Neural progenitor cell (in vitro differentiated cells): ENCODE data around the gene WDR77.

ENCODE experiments used
- CTCF ChIP-seq: fragments of 200-600 bp; sonication (generic); IDR thresholded peaks from 2 replicates; pipeline ENCODE4 v1.5.1; 2017; ENCODE audit warnings: antibody characterized with exemption, mild to moderate bottlenecking
- EZH2 ChIP-seq: fragments of 200-600 bp; sonication (generic); IDR thresholded peaks from 2 replicates; pipeline ENCODE4 v1.6.1; 2017; ENCODE audit warnings: antibody characterized with exemption, mild to moderate bottlenecking, moderate library complexity

- TF ChIP-seq EZH2 (no peak), CTCF (no peak)
These were observed 22.5 kb upstream of the WDR77 start for GRCh38 chr1:111471538-111471937.
